ENCODE results near the gene ROCK2. TPM values are rescaled to one million over a fixed set of nuclear protein-coding genes. Genes with fewer than 3 reads are reported as not detected.
A peak's percentile ranks its signal among the peaks of the same experiment; 100 is the strongest.

Gene ROCK2
- total RNA-seq, 1 experiment from 2014 or later: 64.4 TPM

DNA sequence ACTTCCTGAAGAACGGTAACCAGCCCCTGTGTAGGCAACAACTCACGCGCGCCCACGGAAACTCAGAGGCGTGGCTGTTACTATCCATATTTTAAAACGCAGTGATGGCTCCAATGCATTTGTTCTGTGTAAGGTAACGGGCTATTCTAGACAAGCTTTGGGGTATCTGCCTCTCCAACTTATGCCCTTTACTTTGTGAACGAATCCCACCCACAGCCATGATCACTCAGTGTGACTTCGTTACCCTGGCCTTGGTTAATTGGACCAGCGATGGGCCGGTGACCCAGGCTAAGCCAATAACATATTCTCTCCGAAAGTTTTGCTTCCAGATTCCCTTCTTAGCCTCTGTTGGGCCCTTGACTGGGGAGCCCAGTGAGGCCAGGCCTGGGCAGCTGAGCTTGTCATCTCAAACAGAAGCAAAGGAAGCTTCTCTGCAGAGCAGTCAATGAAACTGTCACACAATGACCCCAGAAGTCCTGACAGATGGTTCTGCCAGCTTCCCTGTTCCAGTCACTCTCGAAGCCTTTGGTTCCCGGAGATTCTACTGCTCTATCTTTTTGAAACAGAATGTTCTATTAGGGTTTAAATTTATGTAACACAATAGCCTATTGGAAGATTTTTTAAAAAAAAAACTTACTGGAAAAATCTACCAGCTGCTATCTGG lies 30.7 kb upstream of the ROCK2 start:
- peak overlapping the region; percentile 51 for H3K4me3 Mint-ChIP-seq (ENCODE audit: unreplicated experiment)
- ChIA-PET CTCF (interaction anchor here (1.4 kb wide), 3 partner anchors 9 to 43 kb away, joined by 3 to 5 read pairs (median 4); partner anchors contain the start of gene ROCK2), POLR2A (interaction anchor here (1.0 kb wide), 1 partner anchor 18 kb away, joined by 4 read pairs; no protein-coding TSS in a partner anchor)
- no peaks in the 10 kb centered on the region for H3K27me3 Mint-ChIP-seq (ENCODE audit: insufficient read depth, unreplicated experiment)
- intact Hi-C loops (cut with micrococcal nuclease; ENCODE audit: unreplicated experiment): no loop called here
- no peaks in the 10 kb centered on the region for H3K9me3 ChIP-seq
- H3K4me1 Mint-ChIP-seq (ENCODE audit: low read depth, unreplicated experiment): peaks cover 33% of the 10 kb centered on the region
- no peaks in the 10 kb centered on the region for H3K36me3 Mint-ChIP-seq (ENCODE audit: insufficient read depth, unreplicated experiment)
- no peaks in the 10 kb centered on the region for H3K9me3 Mint-ChIP-seq (ENCODE audit: unreplicated experiment)
- no peak for DNase-seq
- peaks cover 45% of the 10 kb centered on the region for H3K4me1 ChIP-seq
- TF ChIP-seq, protein P1, sequence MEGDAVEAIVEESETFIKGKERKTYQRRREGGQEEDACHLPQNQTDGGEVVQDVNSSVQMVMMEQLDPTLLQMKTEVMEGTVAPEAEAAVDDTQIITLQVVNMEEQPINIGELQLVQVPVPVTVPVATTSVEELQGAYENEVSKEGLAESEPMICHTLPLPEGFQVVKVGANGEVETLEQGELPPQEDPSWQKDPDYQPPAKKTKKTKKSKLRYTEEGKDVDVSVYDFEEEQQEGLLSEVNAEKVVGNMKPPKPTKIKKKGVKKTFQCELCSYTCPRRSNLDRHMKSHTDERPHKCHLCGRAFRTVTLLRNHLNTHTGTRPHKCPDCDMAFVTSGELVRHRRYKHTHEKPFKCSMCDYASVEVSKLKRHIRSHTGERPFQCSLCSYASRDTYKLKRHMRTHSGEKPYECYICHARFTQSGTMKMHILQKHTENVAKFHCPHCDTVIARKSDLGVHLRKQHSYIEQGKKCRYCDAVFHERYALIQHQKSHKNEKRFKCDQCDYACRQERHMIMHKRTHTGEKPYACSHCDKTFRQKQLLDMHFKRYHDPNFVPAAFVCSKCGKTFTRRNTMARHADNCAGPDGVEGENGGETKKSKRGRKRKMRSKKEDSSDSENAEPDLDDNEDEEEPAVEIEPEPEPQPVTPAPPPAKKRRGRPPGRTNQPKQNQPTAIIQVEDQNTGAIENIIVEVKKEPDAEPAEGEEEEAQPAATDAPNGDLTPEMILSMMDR (IDR thresholded peaks at IDR 0.05; ENCODE audit: insufficient read depth in 1 of 2, low read depth in 1 of 2, low read length in 1 of 2, severe bottlenecking in 1 of 2, unreplicated experiment in 1 of 2): no peak
- no peaks in the 10 kb centered on the region for H3K36me3 ChIP-seq (ENCODE audit: control insufficient read depth, insufficient read depth, low read length)
- H3K27ac Mint-ChIP-seq (ENCODE audit: unreplicated experiment): peak overlapping the region; percentile 78
- H3K27me3 ChIP-seq (replicated peaks; ENCODE audit: control insufficient read depth, insufficient read depth, low read length): no peaks in the 10 kb centered on the region
- no peak overlapping the region for H3K4me3 ChIP-seq (ENCODE audit: low read depth, low read length)
- no TSS peak for BruUV-seq (replicated peaks)

DNA sequence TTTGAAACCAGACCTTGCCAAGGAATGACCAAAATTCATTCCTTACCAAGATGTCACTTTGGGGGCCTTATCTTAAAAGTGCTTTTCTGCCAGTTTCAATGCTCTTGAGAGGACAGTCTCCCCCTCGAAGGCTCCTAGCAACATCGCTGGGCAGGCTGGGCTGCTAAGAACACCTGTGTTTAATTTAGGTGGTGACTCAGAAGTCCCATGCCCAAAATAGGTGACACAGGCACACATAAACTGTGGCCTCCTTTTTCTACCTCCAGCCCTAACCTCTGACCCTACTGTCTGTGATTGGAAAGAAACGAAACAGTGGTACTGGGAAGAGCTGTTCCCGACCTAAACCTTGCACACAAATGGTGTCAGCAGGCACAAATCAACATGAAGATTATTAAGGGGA lies 28.7 kb upstream of the ROCK2 start:
- TF ChIP-seq, protein P1 (IDR thresholded peaks at IDR 0.05; ENCODE audit: insufficient read depth in 1 of 2, low read depth in 1 of 2, low read length in 1 of 2, severe bottlenecking in 1 of 2, unreplicated experiment in 1 of 2): no peak
- Mint-ChIP-seq H3K4me1 (ENCODE audit: low read depth, unreplicated experiment) (peaks cover 33% of the 10 kb centered on the region), H3K9me3 (ENCODE audit: unreplicated experiment) (no peaks in the 10 kb centered on the region), H3K4me3 (ENCODE audit: unreplicated experiment) (no peak overlapping the region), H3K27ac (ENCODE audit: unreplicated experiment) (no peak overlapping the region), H3K36me3 (ENCODE audit: insufficient read depth, unreplicated experiment) (no peaks in the 10 kb centered on the region), H3K27me3 (ENCODE audit: insufficient read depth, unreplicated experiment) (no peaks in the 10 kb centered on the region)
- no peaks in the 10 kb centered on the region for H3K9me3 ChIP-seq
- CTCF ChIA-PET: no interaction called here
- no peak overlapping the region for H3K4me3 ChIP-seq (ENCODE audit: low read depth, low read length)
- no peak for DNase-seq
- POLR2A ChIA-PET: interaction anchor here (1.5 kb wide), 1 partner anchor 28 kb away, joined by 9 read pairs; the partner anchor contains the start of gene ROCK2
- no peaks in the 10 kb centered on the region for H3K27me3 ChIP-seq (replicated peaks; ENCODE audit: control insufficient read depth, insufficient read depth, low read length)
- peaks cover 49% of the 10 kb centered on the region for H3K4me1 ChIP-seq
- no peaks in the 10 kb centered on the region for H3K36me3 ChIP-seq (ENCODE audit: control insufficient read depth, insufficient read depth, low read length)
- no TSS peak for BruUV-seq (replicated peaks)
- intact Hi-C loops (cut with micrococcal nuclease; ENCODE audit: unreplicated experiment): no loop called here

DNA sequence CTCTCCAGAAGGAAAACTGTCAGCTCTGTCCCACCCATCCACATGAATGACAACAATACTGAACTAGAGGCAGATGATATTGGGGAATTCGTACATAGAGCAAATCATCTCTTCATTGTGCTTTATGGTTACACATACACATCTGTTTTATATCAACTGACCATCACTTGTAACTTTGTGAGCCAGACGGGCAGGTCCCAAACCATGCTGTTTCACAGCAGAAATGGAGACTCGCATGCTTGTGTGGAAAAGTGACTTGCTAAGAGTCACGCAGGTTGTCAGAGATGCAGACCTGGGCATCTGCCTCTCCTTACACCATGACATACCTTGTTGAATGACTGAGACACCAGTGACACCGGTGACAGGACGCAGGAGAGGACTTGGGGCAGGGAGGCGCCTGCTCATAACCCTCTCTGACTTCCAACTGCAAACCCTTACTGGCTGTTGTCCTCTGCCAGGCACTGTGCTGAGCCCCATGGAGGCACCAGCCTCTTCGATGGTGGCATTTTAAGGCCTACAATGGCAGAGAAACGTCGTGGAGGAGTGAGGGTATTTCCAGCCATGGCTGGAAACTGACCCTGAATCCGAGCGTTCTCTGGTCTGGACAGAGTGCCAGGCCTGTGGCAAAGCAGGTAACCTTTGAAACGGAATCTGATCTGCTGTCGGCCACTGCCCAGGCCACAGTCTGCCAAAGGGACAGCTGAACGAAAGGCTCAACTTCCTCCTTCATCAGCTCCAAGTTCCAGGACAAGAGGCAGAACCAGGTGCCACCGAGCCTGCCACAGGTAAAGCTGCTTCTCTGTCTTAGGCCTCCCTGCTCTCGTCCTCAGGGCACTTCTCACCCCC lies 26.9 kb upstream of the ROCK2 start:
- Mint-ChIP-seq H3K4me1 (ENCODE audit: low read depth, unreplicated experiment) (peaks cover 32% of the 10 kb centered on the region), H3K27ac (ENCODE audit: unreplicated experiment) (peak overlapping the region; percentile 55), H3K4me3 (ENCODE audit: unreplicated experiment) (no peak overlapping the region), H3K9me3 (ENCODE audit: unreplicated experiment) (no peaks in the 10 kb centered on the region), H3K27me3 (ENCODE audit: insufficient read depth, unreplicated experiment) (no peaks in the 10 kb centered on the region), H3K36me3 (ENCODE audit: insufficient read depth, unreplicated experiment) (no peaks in the 10 kb centered on the region)
- H3K27me3 ChIP-seq (replicated peaks; ENCODE audit: control insufficient read depth, insufficient read depth, low read length): no peaks in the 10 kb centered on the region
- BruUV-seq (replicated peaks): TSS peak; percentile 59
- no peaks in the 10 kb centered on the region for H3K36me3 ChIP-seq (ENCODE audit: control insufficient read depth, insufficient read depth, low read length)
- no peak overlapping the region for H3K4me3 ChIP-seq (ENCODE audit: low read depth, low read length)
- CTCF ChIA-PET: no interaction called here
- intact Hi-C loops (cut with micrococcal nuclease; ENCODE audit: unreplicated experiment): loop anchor here (2.0 kb wide), 1 partner anchor 27 kb away; the partner anchor contains the start of gene ROCK2
- TF ChIP-seq, protein P1 (IDR thresholded peaks at IDR 0.05; ENCODE audit: insufficient read depth in 1 of 2, low read depth in 1 of 2, low read length in 1 of 2, severe bottlenecking in 1 of 2, unreplicated experiment in 1 of 2): no peak
- no peak for DNase-seq
- H3K9me3 ChIP-seq: no peaks in the 10 kb centered on the region
- H3K4me1 ChIP-seq: peaks cover 47% of the 10 kb centered on the region
- POLR2A ChIA-PET: no interaction called here
